ENCODE results near the gene TM4SF5. TPM values are rescaled to one million over a fixed set of nuclear protein-coding genes. Genes with fewer than 3 reads are reported as not detected.

Gene TM4SF5
- total and polyA plus RNA-seq, 2 of the 8 experiments (the other 6 are each of a cell fraction or from before 2014, with no cell fraction given) = not detected

- no peak for TF ChIP-seq CHD7 (IDR thresholded peaks at IDR 0.05; ENCODE audit: insufficient replicate concordance, low read length)
- TF ChIP-seq SP2 (IDR thresholded peaks at IDR 0.05; ENCODE audit: low read length) = no peak
- TF ChIP-seq KDM1A (IDR thresholded peaks at IDR 0.05; ENCODE audit: borderline replicate concordance, low read length) = no peak
- no peak for TF ChIP-seq KDM4A (IDR thresholded peaks at IDR 0.05; ENCODE audit: low read depth, low read length, severe bottlenecking)
- TF ChIP-seq TAF7 (optimal IDR thresholded peaks at IDR 0.05; ENCODE audit: borderline replicate concordance, low read depth, low read length) = no peak
- no peak for TF ChIP-seq SP1 (IDR thresholded peaks at IDR 0.05; ENCODE audit: low read depth, low read length)
- no peak for TF ChIP-seq E2F6 (IDR thresholded peaks at IDR 0.05)
- TF ChIP-seq HDAC2 (IDR thresholded peaks at IDR 0.05; ENCODE audit: borderline replicate concordance in 1 of 2, low read depth in 2 of 2, low read length in 2 of 2) = no peak
- TF ChIP-seq RFX5 (IDR thresholded peaks at IDR 0.05; ENCODE audit: borderline replicate concordance, low read depth, low read length) = no peak
Observed at GRCh38 chr17:4785311-4786105, 13.8 kb downstream of the TM4SF5 start (continued).
